ENCODE results near the gene AGPAT1.
A peak's percentile ranks its signal among the peaks of the same experiment; 100 is the strongest.
"Not testable (repeated sequence)": the region's sequence is repeated elsewhere in the genome, so short reads cannot be mapped to it uniquely, and the experiment has no call there.

Gene AGPAT1

GRCh38 chr6:32186151-32186840 is 10.4 kb upstream of the AGPAT1 start:
- not testable (repeated sequence) for DNase-seq (ENCODE audit: low read depth)

- DNase-seq (ENCODE audit: low read depth) = peak; percentile 94
Observed at GRCh38 chr6:32185681-32186131, 9.8 kb upstream of the AGPAT1 start.

GRCh38 chr6:32184084-32184640 is 8.3 kb upstream of the AGPAT1 start, which contains the start of gene AGER:
Gene AGER, minus strand, starts transcription at chr6:32184253. Its CDS starts 31 bp downstream, at chr6:32184222.
- no peak for DNase-seq (ENCODE audit: low read depth)

- no peak for DNase-seq (ENCODE audit: low read depth)
Observed at GRCh38 chr6:32183483-32184083, 7.7 kb upstream of the AGPAT1 start.

- no peak for DNase-seq (ENCODE audit: low read depth)
Observed at GRCh38 chr6:32183030-32183429, 7.1 kb upstream of the AGPAT1 start.

GRCh38 chr6:32182555-32182981 is 6.7 kb upstream of the AGPAT1 start:
- no peak for DNase-seq (ENCODE audit: low read depth)

- no peak for DNase-seq (ENCODE audit: low read depth)
Observed at GRCh38 chr6:32181915-32182529, 6.1 kb upstream of the AGPAT1 start.

GRCh38 chr6:32181148-32181702 is 5.3 kb upstream of the AGPAT1 start:
- no peak for DNase-seq (ENCODE audit: low read depth)

- no peak for DNase-seq (ENCODE audit: low read depth)
Observed at GRCh38 chr6:32179766-32180405, 4.0 kb upstream of the AGPAT1 start.

GRCh38 chr6:32178547-32179440 is 2.9 kb upstream of the AGPAT1 start:
- DNase-seq (ENCODE audit: low read depth) = no peak

GRCh38 chr6:32177788-32178546 is 2.1 kb upstream of the AGPAT1 start, which contains the start of gene RNF5:
Gene RNF5, plus strand, starts transcription at chr6:32178405. Its CDS starts 107 bp downstream, at chr6:32178512.
- DNase-seq (ENCODE audit: low read depth) = peak; percentile 100

- DNase-seq (ENCODE audit: low read depth) = no peak
Observed at GRCh38 chr6:32177183-32177787, 1.4 kb upstream of the AGPAT1 start.

- peak; percentile 66 for DNase-seq (ENCODE audit: low read depth)
Observed at GRCh38 chr6:32176476-32177182, 745 bp upstream of the AGPAT1 start.

GRCh38 chr6:32175322-32175710 is 568 bp downstream of the AGPAT1 start:
- no peak for DNase-seq (ENCODE audit: low read depth)

- DNase-seq (ENCODE audit: low read depth) = no peak
Observed at GRCh38 chr6:32174416-32174815, 1.5 kb downstream of the AGPAT1 start.

GRCh38 chr6:32173051-32173727 is 2.7 kb downstream of the AGPAT1 start:
- DNase-seq (ENCODE audit: low read depth) = no peak

GRCh38 chr6:32171234-32171633 is 4.7 kb downstream of the AGPAT1 start:
- DNase-seq (ENCODE audit: low read depth) = no peak

- peak; percentile 29 for DNase-seq (ENCODE audit: low read depth)
Observed at GRCh38 chr6:32170294-32170693, 5.6 kb downstream of the AGPAT1 start.

Measured in EH (cell line).